ENCODE measurements around the gene FBXO28.

Gene FBXO28

GRCh38 chr1:224159541-224159940 is 45.6 kb downstream of the FBXO28 start:
- DNase-seq, result no peak

- DNase-seq, result no peak
These were observed 46.3 kb downstream of the FBXO28 start for GRCh38 chr1:224160171-224160682.

- DNase-seq, result no peak
These were observed 48.9 kb downstream of the FBXO28 start for GRCh38 chr1:224162768-224163167.

- DNase-seq, result no peak
These were observed 49.4 kb downstream of the FBXO28 start for GRCh38 chr1:224163311-224163710.

GRCh38 chr1:224168859-224169380 is 55.0 kb downstream of the FBXO28 start:
- DNase-seq, result peak in 2 of 5 experiments; percentile 44 to 93

GRCh38 chr1:224169718-224170270 is 55.9 kb downstream of the FBXO28 start:
- DNase-seq, result peak in 1 of 5 experiments; percentile 14

- DNase-seq, result no peak
These were observed 56.4 kb downstream of the FBXO28 start for GRCh38 chr1:224170343-224170742.

- peak in 3 of 5 experiments; percentile 24 to 77 (median 28) for DNase-seq
These were observed 57.0 kb downstream of the FBXO28 start for GRCh38 chr1:224170748-224171478.

- no peak for DNase-seq
These were observed 58.3 kb downstream of the FBXO28 start for GRCh38 chr1:224172229-224172628.

GRCh38 chr1:224173523-224173922 is 59.6 kb downstream of the FBXO28 start:
- DNase-seq, result no peak

- peak in 1 of 5 experiments; percentile 56 for DNase-seq
These were observed 61.7 kb downstream of the FBXO28 start for GRCh38 chr1:224175617-224176016.

GRCh38 chr1:224177356-224177999 is 63.6 kb downstream of the FBXO28 start:
- DNase-seq, result no peak

- DNase-seq, result no peak
These were observed 65.0 kb downstream of the FBXO28 start for GRCh38 chr1:224178894-224179293.

GRCh38 chr1:224180783-224181452 is 67.0 kb downstream of the FBXO28 start:
- no peak for DNase-seq

- DNase-seq, result no peak
These were observed 67.5 kb downstream of the FBXO28 start for GRCh38 chr1:224181453-224181810.

GRCh38 chr1:224182057-224182865 is 68.3 kb downstream of the FBXO28 start:
- DNase-seq, result peak; percentile 19 to 96 (median 57)

GRCh38 chr1:224182866-224183590 is 69.1 kb downstream of the FBXO28 start, which contains the start of gene DEGS1:
DEGS1 (plus strand) TSS chr1:224183240; CDS start chr1:224183337, 97 bp downstream.
- peak; percentile 63 to 92 (median 83) for DNase-seq

GRCh38 chr1:224183591-224184312 is 69.8 kb downstream of the FBXO28 start:
- DNase-seq, result peak; percentile 24 to 69 (median 39)

- DNase-seq, result no peak
These were observed 71.3 kb downstream of the FBXO28 start for GRCh38 chr1:224185208-224185607.

- peak in 1 of 5 experiments; percentile 74 for DNase-seq
These were observed 74.4 kb downstream of the FBXO28 start for GRCh38 chr1:224188286-224188685.

Measured in T-helper 2 cell (primary cell).